HCT116 (cell line): ENCODE measurements around the gene ZBTB8B.

ENCODE experiments used
- POLR2A ChIP-seq: IDR thresholded peaks from 2 replicates; pipeline ENCODE4 v1.7.0; 2011; ENCODE audit warnings: borderline replicate concordance; ENCODE audit not compliant: insufficient read depth, insufficient read length; ENCODE audit errors: extremely low read depth
- SRF ChIP-seq: IDR thresholded peaks from 2 replicates; pipeline ENCODE4 v1.6.1; 2012; ENCODE audit warnings: low read depth

- no peak for TF ChIP-seq POLR2A
- TF ChIP-seq SRF, result no peak
These were observed 5.6 kb downstream of the ZBTB8B start for GRCh38 chr1:32470431-32470830.
